DOHH2 (cell line): Measurements from ENCODE around the gene BCORL1.

ENCODE experiments used
- H3F3A ChIP-seq: fragments of 200-600 bp; sonication (generic), shearing (Covaris generic); 2 replicates; pipeline ENCODE4 v1.6.0; 2016; ENCODE audit warnings: antibody characterized with exemption, mild to moderate bottlenecking; ENCODE audit not compliant: control insufficient read depth, insufficient read depth
- H3K27ac ChIP-seq: fragments of 200-600 bp; sonication (generic); 2 replicates; pipeline ENCODE4 v1.5.1; 2014; ENCODE audit warnings: low read depth, mild to moderate bottlenecking, low read length, moderate library complexity
- H3K27me3 ChIP-seq: fragments of 200-600 bp; sonication (generic); 2 replicates; pipeline ENCODE4 v1.6.1; 2014; ENCODE audit warnings: mild to moderate bottlenecking, low read length, mixed read lengths; ENCODE audit not compliant: control insufficient read depth
- H3K36me3 ChIP-seq: fragments of 200-600 bp; sonication (generic); 2 replicates; pipeline ENCODE4 v1.6.1; 2014; ENCODE audit warnings: mild to moderate bottlenecking, low read length, moderate library complexity, mixed read lengths; ENCODE audit not compliant: control insufficient read depth
- H3K4me1 ChIP-seq: fragments of 200-600 bp; sonication (generic); 2 replicates; pipeline ENCODE4 v1.6.1; 2014; ENCODE audit warnings: mild to moderate bottlenecking, low read length, mixed read lengths; ENCODE audit not compliant: control insufficient read depth
- H3K4me2 ChIP-seq: fragments of 200-600 bp; sonication (generic); 2 replicates; pipeline ENCODE4 v1.6.0; 2014; ENCODE audit warnings: mild to moderate bottlenecking, low read length, moderate library complexity
- H3K4me3 ChIP-seq: fragments of 200-600 bp; sonication (generic); 2 replicates; pipeline ENCODE4 v1.5.1; 2014; ENCODE audit warnings: mild to moderate bottlenecking, low read length, mixed read lengths
- H3K79me2 ChIP-seq: fragments of 200-600 bp; sonication (generic); 2 replicates; pipeline ENCODE4 v1.6.1; 2014; ENCODE audit warnings: mild to moderate bottlenecking, low read length, mixed read lengths; ENCODE audit not compliant: control insufficient read depth
- H3K9me2 ChIP-seq: fragments of 200-600 bp; sonication (generic); replicated peaks from 2 replicates; pipeline ENCODE4 v1.6.1; 2014; ENCODE audit warnings: mild to moderate bottlenecking, low read length, mixed read lengths; ENCODE audit not compliant: control insufficient read depth
- H3K9me3 ChIP-seq: fragments of 200-600 bp; sonication (generic); 2 replicates; pipeline ENCODE4 v1.6.1; 2014; ENCODE audit warnings: antibody characterized with exemption, low read length, mixed read lengths; ENCODE audit not compliant: control insufficient read depth, insufficient read depth
- H4K20me1 ChIP-seq: fragments of 200-600 bp; sonication (generic); 2 replicates; pipeline ENCODE4 v1.6.0; 2014; ENCODE audit warnings: low read depth, mild to moderate bottlenecking, antibody characterized with exemption, low read length, moderate library complexity; ENCODE audit not compliant: control insufficient read depth, insufficient read depth
- CTCF ChIP-seq: fragments of 200-600 bp; sonication (generic); IDR thresholded peaks from one replicate; pipeline ENCODE4 v1.5.1; 2014; ENCODE audit warnings: antibody characterized with exemption, mild to moderate bottlenecking, low read depth, low read length; ENCODE audit not compliant: poor library complexity, severe bottlenecking
- EZH2phosphoT487 ChIP-seq: fragments of 200-600 bp; sonication (generic); IDR thresholded peaks from 2 replicates; pipeline ENCODE4 v1.6.1; 2017; ENCODE audit warnings: borderline replicate concordance, mild to moderate bottlenecking, antibody characterized with exemption, low read length, moderate library complexity, mixed read lengths

Gene BCORL1

GRCh38 chrX:129959493-129959832 lies 23.0 kb upstream of the BCORL1 start:
- Histone ChIP-seq H3F3A (peaks cover 4% of the 10 kb centered on the region; the same call in 1 of the 2 replicates), H3K4me2 (no peak overlapping the region), H3K4me3 (no peak overlapping the region), H3K4me1 (peaks cover 63% of the 10 kb centered on the region), H3K9me3 (no peaks in the 10 kb centered on the region), H3K9me2 (no peaks in the 10 kb centered on the region), H3K36me3 (no peaks in the 10 kb centered on the region), H3K27me3 (no peaks in the 10 kb centered on the region), H4K20me1 (no peaks in the 10 kb centered on the region), H3K79me2 (no peaks in the 10 kb centered on the region), H3K27ac (no peak overlapping the region)
- TF ChIP-seq CTCF (no peak), EZH2phosphoT487 (no peak)

DNA sequence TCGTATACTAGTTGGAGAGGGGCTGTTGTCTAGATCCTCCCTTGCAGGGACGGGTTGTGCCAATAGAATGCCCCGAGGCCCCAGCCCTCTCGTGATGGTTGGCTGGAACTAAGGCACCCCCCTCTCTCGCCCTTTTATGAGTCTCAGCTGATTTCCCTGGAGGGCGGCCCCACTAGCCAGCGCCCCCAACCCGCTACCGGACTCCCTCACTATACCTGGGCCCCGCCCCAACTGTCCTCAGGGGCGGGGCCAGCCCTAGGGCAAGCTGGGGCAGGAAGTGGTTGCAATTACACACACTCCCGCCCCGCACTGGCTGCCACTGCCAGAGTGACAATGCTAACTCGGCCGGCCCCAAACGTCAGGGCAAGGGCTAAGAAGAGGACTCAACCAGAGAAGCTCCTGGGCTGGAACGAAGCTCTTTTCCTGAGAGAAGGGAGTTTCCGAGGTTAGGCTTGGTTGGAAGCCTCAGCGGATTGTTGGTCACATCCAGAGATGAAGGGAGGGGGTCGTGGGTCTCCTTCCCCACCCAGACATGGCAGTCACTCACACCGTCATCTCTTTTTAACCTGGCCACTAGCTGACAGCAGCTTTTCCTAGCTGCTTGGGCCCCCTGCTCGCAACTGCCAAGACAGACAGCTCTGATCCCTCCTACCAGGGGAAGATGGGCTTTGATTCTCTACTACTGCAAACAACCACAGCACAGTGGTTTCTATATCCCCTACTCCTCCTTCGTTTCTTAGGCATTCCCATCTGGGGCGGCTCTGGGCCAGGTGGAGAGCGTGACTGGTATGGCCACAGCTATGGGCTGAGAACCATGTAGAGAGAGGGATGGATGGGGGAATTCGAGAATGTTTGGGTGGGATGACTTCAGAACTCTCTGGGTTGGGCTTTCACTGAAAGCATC lies 21.0 kb upstream of the BCORL1 start:
- Histone ChIP-seq H3K4me1 (peaks cover 43% of the 10 kb centered on the region), H3K4me2 (peak overlapping the region; percentile 74), H4K20me1 (no peaks in the 10 kb centered on the region), H3F3A (no peaks in the 10 kb centered on the region), H3K9me3 (no peaks in the 10 kb centered on the region), H3K36me3 (no peaks in the 10 kb centered on the region), H3K27ac (peak overlapping the region; percentile 6; the same call in 1 of the 2 replicates), H3K79me2 (no peaks in the 10 kb centered on the region), H3K9me2 (no peaks in the 10 kb centered on the region), H3K27me3 (no peaks in the 10 kb centered on the region), H3K4me3 (peak overlapping the region; percentile 66)
- no peak for TF ChIP-seq EZH2phosphoT487
- no peak for TF ChIP-seq CTCF

DNA sequence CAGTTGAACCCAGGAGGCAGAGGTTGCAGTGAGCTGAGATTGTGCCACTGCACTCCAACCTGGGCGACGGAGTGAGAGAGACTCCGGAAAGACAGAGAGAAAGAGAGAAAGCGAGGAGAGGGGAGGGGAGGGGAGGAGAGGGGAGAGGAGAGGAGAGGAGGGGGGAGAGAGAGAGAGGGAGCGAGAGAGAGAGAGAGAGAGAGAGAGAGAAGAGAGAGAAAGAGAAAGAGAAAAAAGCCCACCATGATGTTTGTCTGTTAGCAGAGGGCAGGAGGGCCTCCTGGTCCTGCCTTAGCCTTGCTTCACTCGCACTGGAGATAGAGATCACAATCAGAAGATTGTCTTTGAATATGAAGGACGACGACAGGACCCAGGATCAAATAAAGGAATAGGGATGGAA lies 18.7 kb upstream of the BCORL1 start:
- H3K4me3 ChIP-seq, result no peak overlapping the region
- no peaks in the 10 kb centered on the region for H3K36me3 ChIP-seq
- H3F3A ChIP-seq, result no peaks in the 10 kb centered on the region
- no peaks in the 10 kb centered on the region for H3K9me2 ChIP-seq
- H3K79me2 ChIP-seq, result no peaks in the 10 kb centered on the region
- H3K4me1 ChIP-seq, result peaks cover 24% of the 10 kb centered on the region
- no peak overlapping the region for H3K27ac ChIP-seq
- no peaks in the 10 kb centered on the region for H4K20me1 ChIP-seq
- TF ChIP-seq EZH2phosphoT487 (no peak), CTCF (no peak)
- no peaks in the 10 kb centered on the region for H3K27me3 ChIP-seq
- H3K9me3 ChIP-seq, result no peaks in the 10 kb centered on the region
- no peak overlapping the region for H3K4me2 ChIP-seq
